ENCODE measurements around the gene SERF2.

DNA sequence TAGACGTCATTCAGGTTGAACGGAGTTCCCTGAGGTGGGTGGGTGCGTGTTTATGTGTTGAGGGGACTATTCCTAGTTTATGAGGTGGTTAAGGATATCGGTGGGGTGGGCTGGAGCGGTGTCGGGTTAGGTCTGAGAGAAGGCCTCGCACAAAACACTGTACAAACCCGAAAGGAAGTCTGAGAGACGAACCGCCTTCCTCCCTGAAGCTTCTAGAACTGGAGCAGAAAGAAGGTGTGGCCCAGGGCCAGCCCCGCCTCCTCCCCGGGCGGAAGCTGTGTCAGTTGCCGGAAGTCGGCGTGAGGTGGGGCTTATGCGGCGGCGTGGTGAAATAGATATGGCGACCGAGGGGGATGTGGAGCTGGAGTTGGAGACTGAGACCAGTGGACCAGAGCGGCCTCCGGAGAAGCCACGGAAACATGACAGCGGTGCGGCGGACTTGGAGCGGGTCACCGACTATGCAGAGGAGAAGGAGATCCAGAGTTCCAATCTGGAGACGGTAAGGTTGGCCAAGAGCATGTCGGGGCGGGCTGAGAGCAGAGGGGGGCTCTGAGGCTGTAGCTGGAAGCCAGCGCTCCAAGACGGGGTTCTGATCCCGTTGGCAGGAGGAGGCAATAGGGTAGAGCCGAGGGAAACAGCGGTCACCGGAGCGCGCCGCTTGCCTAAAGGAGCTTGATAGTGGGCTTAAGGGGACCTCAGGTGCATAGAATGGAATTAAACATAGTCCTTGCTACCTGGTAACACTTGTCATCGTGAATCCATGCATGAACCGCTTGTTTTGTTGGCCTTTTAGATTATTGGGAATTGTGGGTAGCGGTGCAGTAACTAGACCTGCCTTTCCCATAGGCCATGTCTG lies 8.4 kb downstream of the SERF2 start, which contains the start of gene HYPK:
- TF ChIP-seq, protein P1, sequence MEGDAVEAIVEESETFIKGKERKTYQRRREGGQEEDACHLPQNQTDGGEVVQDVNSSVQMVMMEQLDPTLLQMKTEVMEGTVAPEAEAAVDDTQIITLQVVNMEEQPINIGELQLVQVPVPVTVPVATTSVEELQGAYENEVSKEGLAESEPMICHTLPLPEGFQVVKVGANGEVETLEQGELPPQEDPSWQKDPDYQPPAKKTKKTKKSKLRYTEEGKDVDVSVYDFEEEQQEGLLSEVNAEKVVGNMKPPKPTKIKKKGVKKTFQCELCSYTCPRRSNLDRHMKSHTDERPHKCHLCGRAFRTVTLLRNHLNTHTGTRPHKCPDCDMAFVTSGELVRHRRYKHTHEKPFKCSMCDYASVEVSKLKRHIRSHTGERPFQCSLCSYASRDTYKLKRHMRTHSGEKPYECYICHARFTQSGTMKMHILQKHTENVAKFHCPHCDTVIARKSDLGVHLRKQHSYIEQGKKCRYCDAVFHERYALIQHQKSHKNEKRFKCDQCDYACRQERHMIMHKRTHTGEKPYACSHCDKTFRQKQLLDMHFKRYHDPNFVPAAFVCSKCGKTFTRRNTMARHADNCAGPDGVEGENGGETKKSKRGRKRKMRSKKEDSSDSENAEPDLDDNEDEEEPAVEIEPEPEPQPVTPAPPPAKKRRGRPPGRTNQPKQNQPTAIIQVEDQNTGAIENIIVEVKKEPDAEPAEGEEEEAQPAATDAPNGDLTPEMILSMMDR (IDR thresholded peaks at IDR 0.05; ENCODE audit: low read depth, low read length, missing input control), result no peak
- no peak for TF ChIP-seq ATF3 (IDR thresholded peaks at IDR 0.05)
- TF ChIP-seq RAD21 (IDR thresholded peaks at IDR 0.05), result no peak
